Epithelial cell of proximal tubule (primary cell): Measurements from ENCODE around the gene SCTR. TPM values are rescaled to one million over a fixed set of nuclear protein-coding genes. Genes with fewer than 3 reads are reported as not detected.

ENCODE experiments used
- DNase-seq: peaks from one replicate; pipeline ENCODE4 v3.0.0-alpha.2; 2011; ENCODE audit warnings: low read depth
- H3K4me3 ChIP-seq: 2 replicates; pipeline ENCODE4 v1.5.1; 2011; ENCODE audit warnings: low read depth, mild to moderate bottlenecking, low read length
- total RNA-seq: library from RNA; depleted of rRNA; stranded (reverse); fragments of >200 nt; gene quantifications from 2 replicates; pipeline ENCODE4 v1.2.3, GENCODE V29; 2015
- TF ChIP-seq, protein P1 (sequence below): conservative IDR thresholded peaks from 2 replicates; pipeline ENCODE4 v1.5.1; 2012; ENCODE audit warnings: low read depth, mild to moderate bottlenecking, low read length

The SCTR gene
- total RNA-seq, 1 donor from 2014 or later: not detected

DNA sequence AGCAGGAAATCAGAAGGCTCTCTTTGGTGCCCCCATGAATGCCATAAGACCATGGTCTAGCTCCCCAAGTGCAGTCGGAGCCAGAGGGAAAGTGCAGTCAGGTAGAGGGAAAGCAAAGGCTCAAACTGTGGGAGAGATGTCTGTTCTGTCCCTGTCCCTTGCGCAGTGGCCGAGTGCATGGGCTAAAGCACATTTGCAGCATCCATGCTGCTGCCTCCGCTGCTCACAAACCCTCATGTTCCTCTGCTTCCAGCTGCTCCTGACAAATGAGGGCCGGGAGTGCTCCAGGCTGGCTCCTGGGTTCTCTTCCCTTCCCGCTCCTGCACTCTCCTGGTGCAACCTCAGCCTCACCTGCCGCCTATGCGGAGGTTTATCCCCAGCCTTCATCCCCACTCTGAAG lies 34.2 kb downstream of the SCTR start:
- DNase-seq: no peak
- TF ChIP-seq, protein P1, sequence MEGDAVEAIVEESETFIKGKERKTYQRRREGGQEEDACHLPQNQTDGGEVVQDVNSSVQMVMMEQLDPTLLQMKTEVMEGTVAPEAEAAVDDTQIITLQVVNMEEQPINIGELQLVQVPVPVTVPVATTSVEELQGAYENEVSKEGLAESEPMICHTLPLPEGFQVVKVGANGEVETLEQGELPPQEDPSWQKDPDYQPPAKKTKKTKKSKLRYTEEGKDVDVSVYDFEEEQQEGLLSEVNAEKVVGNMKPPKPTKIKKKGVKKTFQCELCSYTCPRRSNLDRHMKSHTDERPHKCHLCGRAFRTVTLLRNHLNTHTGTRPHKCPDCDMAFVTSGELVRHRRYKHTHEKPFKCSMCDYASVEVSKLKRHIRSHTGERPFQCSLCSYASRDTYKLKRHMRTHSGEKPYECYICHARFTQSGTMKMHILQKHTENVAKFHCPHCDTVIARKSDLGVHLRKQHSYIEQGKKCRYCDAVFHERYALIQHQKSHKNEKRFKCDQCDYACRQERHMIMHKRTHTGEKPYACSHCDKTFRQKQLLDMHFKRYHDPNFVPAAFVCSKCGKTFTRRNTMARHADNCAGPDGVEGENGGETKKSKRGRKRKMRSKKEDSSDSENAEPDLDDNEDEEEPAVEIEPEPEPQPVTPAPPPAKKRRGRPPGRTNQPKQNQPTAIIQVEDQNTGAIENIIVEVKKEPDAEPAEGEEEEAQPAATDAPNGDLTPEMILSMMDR: no peak
- no peak overlapping the region for H3K4me3 ChIP-seq

DNA sequence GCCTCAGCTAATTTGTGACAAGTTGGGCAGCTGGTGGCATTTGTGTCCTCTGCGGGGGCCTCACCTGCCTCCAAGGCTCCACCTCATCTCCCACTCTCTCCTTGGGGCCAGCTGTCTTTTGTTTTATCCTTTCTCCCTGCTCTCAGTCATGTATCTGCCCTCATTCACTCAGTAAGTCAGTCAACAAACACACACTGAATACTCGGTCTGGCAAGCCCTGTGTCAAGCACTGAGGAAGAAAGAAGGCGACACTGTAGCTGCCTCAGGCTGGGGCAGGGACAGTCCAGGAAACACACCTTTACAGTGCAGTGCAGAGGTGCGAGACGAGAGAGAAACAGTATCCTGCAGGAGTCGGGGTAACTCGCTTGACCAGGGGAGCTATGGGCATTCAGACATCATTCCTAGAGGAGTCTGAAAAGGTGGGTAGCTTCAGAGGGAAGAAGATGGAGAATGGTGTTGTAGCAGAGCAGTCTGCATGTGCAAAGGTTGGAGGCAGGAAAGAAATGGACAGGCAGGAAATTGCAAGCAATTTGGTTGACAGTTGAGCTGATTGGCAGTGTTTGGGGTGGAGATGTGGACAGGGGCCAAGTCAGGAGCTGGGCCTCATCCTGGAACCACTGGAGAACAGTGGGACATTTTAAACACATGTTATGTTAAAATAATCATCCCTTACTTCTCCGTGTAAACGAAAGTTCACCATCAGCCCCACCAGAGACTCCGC lies 34.9 kb downstream of the SCTR start:
- TF ChIP-seq, protein P1: no peak
- DNase-seq: no peak

DNA sequence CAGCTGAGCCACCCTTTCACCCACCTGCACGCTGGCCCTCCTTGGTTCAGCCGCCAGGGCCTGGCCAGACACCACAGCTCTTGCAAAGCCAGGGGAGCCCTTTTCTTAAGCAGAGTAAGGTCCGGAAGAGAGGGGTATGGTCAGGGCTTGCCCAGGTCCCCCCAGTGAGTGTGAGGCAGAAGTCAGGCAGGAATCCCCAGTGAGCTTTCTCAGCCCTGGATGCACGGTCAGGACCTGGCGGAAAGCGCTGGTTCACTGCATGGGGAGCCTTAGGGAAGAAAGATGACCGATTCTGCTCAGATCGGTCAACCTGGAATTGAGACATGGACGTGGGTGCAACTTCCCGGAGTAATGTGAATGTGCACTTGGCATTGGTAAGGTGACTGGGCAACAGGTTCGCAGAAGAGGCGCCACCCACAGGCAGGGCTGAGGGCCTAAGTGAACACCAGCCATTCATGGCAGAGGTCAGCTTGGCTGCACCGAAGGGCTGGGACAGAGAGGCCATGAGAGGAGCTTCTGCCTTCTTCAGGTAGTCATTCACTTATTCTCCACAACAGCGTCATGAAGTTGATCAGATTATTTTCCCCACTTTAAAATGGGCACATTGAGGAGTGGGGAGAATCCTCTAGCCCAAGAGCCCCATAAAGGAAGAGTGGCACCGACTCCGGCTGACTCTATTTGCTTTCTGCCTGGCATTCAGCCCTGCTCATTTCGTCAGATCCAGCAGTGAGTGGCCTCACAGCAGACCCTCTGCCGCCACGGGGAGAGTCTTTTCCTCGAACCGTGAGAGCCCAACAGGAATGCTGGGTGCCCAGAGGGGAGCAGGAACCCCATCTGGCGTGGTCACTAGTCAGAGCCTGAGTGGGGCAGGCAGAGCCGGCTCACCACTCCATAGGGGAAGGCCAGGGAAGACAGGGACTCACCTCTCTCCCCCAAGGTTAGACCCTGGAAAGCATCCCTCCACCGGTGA lies 35.8 kb downstream of the SCTR start:
- no peak for DNase-seq
- TF ChIP-seq, protein P1: peak; percentile 35
- H3K4me3 ChIP-seq: no peak overlapping the region

More for the DNA sequence above, 34.9 kb downstream of the SCTR start:
- no peak overlapping the region for H3K4me3 ChIP-seq

DNA sequence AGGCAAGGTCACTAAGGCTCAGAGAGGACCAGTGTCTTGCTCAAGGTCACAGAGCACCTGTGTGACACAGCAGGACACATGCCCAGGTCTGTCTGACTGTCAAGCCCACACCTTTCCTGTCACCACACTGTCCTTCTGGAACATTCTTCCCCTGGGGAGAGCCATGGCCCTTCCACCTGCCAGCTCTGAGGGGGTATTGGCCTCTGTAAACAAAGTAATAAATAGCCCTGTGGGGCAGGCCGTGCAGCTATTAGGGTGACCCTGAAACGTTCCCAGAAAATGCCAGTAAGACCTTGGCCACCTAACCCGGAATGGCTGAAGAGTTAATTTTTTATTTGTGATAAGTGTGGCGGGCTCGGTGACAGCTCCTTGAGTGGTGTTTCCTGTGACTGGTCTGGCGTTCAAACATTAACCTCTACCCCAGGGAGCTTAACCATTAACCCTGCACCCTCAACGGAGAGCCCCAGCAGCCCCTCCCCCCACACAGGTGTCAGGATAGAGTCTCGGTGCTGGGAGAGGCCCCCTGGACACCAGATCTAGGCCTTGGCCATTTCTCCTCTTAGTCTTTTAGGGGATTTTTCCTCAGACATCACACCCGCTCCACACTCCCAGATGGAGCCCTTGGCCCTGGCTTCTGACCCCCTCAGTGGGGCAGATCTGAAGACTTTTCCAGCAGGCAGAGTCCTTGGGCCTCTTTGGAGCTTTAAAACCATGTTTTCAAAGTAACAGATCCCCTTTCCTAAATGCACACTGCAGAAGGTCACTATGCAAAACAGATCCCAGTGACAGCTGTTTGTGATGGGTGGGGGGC lies 36.6 kb downstream of the SCTR start:
- TF ChIP-seq, protein P1: no peak
- no peak overlapping the region for H3K4me3 ChIP-seq
- DNase-seq: peak; percentile 54

DNA sequence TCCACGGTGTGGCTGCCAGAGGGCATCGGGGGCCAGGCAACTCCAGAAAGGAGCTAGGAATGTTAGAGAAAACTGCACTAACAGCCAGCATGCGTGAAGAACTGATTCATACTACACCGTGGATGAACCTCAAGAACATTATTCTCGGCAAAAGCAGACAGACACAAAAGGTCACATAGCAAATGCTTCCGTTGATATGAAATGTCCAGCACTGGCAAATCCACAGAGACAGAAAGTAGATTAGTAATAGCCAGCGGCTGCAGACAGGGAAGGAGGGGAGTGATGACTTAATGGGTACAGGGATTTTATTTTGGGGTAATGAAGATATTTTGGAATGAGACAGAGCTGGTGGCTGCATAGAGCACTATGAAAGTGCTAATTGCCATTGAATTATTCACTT lies 37.4 kb downstream of the SCTR start:
- TF ChIP-seq, protein P1: no peak
- no peak overlapping the region for H3K4me3 ChIP-seq
- DNase-seq: no peak

DNA sequence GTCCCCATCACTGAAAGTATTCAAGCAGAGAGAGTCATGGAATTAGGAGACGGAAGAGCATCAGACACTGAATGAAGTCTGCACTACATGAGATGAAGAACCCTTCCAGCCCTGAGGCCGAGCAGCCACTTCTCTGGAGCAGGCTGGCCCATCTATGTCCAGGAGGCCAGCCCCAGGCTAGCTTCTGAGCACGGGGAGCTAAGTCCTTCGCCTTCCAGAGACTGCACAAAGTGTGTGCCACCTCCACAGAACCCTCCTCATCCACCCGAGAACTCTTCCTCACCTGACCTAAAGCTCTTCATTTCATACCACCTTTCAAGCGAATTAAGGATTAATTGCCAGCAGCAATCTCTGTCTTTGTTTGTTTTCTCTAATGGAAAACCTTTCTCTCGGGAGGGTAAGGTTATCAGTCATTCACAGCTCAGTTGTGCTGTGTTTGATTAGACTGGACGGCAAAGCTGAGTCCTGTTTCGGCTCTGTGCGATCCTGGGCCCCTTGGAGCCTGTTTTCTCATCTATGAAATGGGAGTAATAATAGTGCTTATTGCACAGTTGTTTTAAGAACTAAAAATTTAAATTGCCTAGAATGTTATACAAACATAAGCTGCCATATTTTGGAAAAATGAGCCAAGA lies 38.0 kb downstream of the SCTR start:
- no peak for DNase-seq
- TF ChIP-seq, protein P1: no peak
- H3K4me3 ChIP-seq: no peak overlapping the region
